Testis (tissue), 2 donors: ENCODE data around the gene CGB8.
"Not testable (repeated sequence)": the region's sequence is repeated elsewhere in the genome, so short reads cannot be mapped to it uniquely, and the experiment has no call there.

Experiments used
- CTCF ChIP-seq, 3 experiments: fragments of 450-650 bp in 2 of 3; fragments of 200-600 bp in 1 of 3; sonication (generic) in 1 of 3; IDR thresholded peaks; one replicate each; pipeline ENCODE4 v1.5.1; 2016 to 2019; ENCODE audit warnings: antibody characterized with exemption in 3 of 3, mild to moderate bottlenecking in 2 of 3, moderate library complexity in 1 of 3
- POLR2A ChIP-seq: fragments of 450-650 bp; IDR thresholded peaks from one replicate; pipeline ENCODE4 v1.6.1; 2017; ENCODE audit warnings: antibody characterized with exemption, mild to moderate bottlenecking, moderate library complexity

- not testable (repeated sequence) for TF ChIP-seq CTCF (IDR thresholded peaks at IDR 0.05); POLR2A
These were observed 24.7 kb downstream of the CGB8 start, which contains the start of gene CGB3 for GRCh38 chr19:49024233-49024632.
